PC-9 (cell line): ENCODE measurements around the gene SPRED1. TPM values are rescaled to one million over a fixed set of nuclear protein-coding genes. Genes with fewer than 3 reads are reported as not detected.

Experiments used
- BruUV-seq: library from RNA; stranded (reverse); fragments of 400-500 nt; replicated peaks from 2 replicates; lab custom pipeline; 2021; lab: Mats Ljungman, UMichigan
- CTCF ChIA-PET: fragments of 300-600 bp; sonication (Branson Sonifier 250); formaldehyde crosslinking; loops from one replicate; lab custom pipeline; 2022; ENCODE audit warnings: antibody characterized with exemption; lab: Charles Lee
- POLR2A ChIA-PET: fragments of 300-600 bp; sonication (Branson Sonifier 250); formaldehyde crosslinking; loops from one replicate; lab custom pipeline; 2022; ENCODE audit warnings: antibody characterized with exemption; ENCODE audit not compliant: unreplicated experiment; lab: Charles Lee
- DNase-seq, 2 experiments: peaks; one replicate each; pipeline versions ENCODE4 v3.0.0 to v3.0.0-alpha.2; 2015 to 2022; ENCODE audit warnings: mixed read lengths in 1 of 2
- H2AFZ ChIP-seq: fragments of 200-600 bp; sonication (generic); 2 replicates; pipeline ENCODE4 v1.8.1; 2017; ENCODE audit warnings: antibody characterized with exemption
- H3F3A ChIP-seq: fragments of 200-600 bp; sonication (generic); 2 replicates; pipeline ENCODE4 v1.8.1; 2017; ENCODE audit warnings: antibody characterized with exemption, mild to moderate bottlenecking, low read depth; ENCODE audit not compliant: insufficient read depth
- H3K27ac ChIP-seq: fragments of 200-600 bp; sonication (generic); 2 replicates; pipeline ENCODE4 v1.6.1; 2016; ENCODE audit warnings: mixed run types
- H3K27me3 ChIP-seq: fragments of 200-600 bp; sonication (generic); 2 replicates; pipeline ENCODE4 v1.6.1; 2016; ENCODE audit warnings: low read depth, mixed run types; ENCODE audit not compliant: insufficient read depth
- H3K36me3 ChIP-seq: fragments of 200-600 bp; sonication (generic); 2 replicates; pipeline ENCODE4 v1.6.1; 2016; ENCODE audit warnings: low read depth, mixed run types
- H3K4me1 ChIP-seq: fragments of 200-600 bp; sonication (generic); replicated peaks from 2 replicates; pipeline ENCODE4 v1.6.1; 2016; ENCODE audit warnings: mixed run types; ENCODE audit not compliant: insufficient read depth
- H3K4me2 ChIP-seq: fragments of 200-600 bp; sonication (generic); 2 replicates; pipeline ENCODE4 v1.6.1; 2017; ENCODE audit warnings: mixed run types
- H3K4me3 ChIP-seq: fragments of 200-600 bp; sonication (generic); 2 replicates; pipeline ENCODE4 v1.6.1; 2016; ENCODE audit warnings: mixed run types
- H3K79me2 ChIP-seq: fragments of 200-600 bp; sonication (generic); 2 replicates; pipeline ENCODE4 v1.6.1; 2017; ENCODE audit warnings: low read depth, mixed run types
- H3K9me2 ChIP-seq: fragments of 200-600 bp; sonication (generic); 2 replicates; pipeline ENCODE4 v1.8.1; 2017; ENCODE audit warnings: mild to moderate bottlenecking; ENCODE audit not compliant: insufficient read depth
- H3K9me3 ChIP-seq: fragments of 200-600 bp; sonication (generic); 2 replicates; pipeline ENCODE4 v1.8.1; 2016; ENCODE audit warnings: low read depth; ENCODE audit not compliant: insufficient read depth
- H4K20me1 ChIP-seq: fragments of 200-600 bp; sonication (generic); 2 replicates; pipeline ENCODE4 v1.8.1; 2017; ENCODE audit not compliant: insufficient read depth
- EZH2 ChIP-seq: fragments of 200-600 bp; sonication (generic); IDR thresholded peaks from 2 replicates; pipeline ENCODE4 v1.8.0; 2017; ENCODE audit warnings: antibody characterized with exemption, low read depth
- intact Hi-C: fragments of 100-400 bp; cut with micrococcal nuclease; formaldehyde crosslinking; loops from one replicate; pipeline ENCODE4 v1.10.0; 2022; ENCODE audit not compliant: unreplicated experiment
- total RNA-seq: library from RNA; stranded (reverse); gene quantifications from 2 replicates; pipeline ENCODE4 v1.2.3, GENCODE V29; 2021
- TF ChIP-seq, protein P1 (sequence below): fragments of 200-600 bp; sonication (generic); conservative IDR thresholded peaks from 2 replicates; pipeline ENCODE4 v1.6.1; 2017; ENCODE audit warnings: mixed run types, antibody characterized with exemption, mild to moderate bottlenecking, moderate library complexity

SPRED1 gene
- total RNA-seq, 1 experiment from 2014 or later = 16.5 TPM

GRCh38 chr15:38304481-38304880, 51.8 kb downstream of the SPRED1 start:
- CTCF ChIA-PET = no interaction called here
- Histone ChIP-seq H3K4me1 (no peaks in the 10 kb centered on the region), H3K9me2 (no peaks in the 10 kb centered on the region), H3K79me2 (peaks cover 8% of the 10 kb centered on the region; the same call in 1 of the 2 replicates), H3K27me3 (no peaks in the 10 kb centered on the region), H4K20me1 (no peaks in the 10 kb centered on the region), H2AFZ (no peak overlapping the region), H3K4me3 (no peak overlapping the region), H3K27ac (no peak overlapping the region), H3K36me3 (no peaks in the 10 kb centered on the region), H3K9me3 (no peaks in the 10 kb centered on the region), H3K4me2 (no peak overlapping the region), H3F3A (peaks cover 3% of the 10 kb centered on the region)
- POLR2A ChIA-PET = no interaction called here
- intact Hi-C loops = no loop called here
- no peak for DNase-seq
- BruUV-seq = no TSS peak
- TF ChIP-seq, protein P1, sequence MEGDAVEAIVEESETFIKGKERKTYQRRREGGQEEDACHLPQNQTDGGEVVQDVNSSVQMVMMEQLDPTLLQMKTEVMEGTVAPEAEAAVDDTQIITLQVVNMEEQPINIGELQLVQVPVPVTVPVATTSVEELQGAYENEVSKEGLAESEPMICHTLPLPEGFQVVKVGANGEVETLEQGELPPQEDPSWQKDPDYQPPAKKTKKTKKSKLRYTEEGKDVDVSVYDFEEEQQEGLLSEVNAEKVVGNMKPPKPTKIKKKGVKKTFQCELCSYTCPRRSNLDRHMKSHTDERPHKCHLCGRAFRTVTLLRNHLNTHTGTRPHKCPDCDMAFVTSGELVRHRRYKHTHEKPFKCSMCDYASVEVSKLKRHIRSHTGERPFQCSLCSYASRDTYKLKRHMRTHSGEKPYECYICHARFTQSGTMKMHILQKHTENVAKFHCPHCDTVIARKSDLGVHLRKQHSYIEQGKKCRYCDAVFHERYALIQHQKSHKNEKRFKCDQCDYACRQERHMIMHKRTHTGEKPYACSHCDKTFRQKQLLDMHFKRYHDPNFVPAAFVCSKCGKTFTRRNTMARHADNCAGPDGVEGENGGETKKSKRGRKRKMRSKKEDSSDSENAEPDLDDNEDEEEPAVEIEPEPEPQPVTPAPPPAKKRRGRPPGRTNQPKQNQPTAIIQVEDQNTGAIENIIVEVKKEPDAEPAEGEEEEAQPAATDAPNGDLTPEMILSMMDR = no peak
- no peak for TF ChIP-seq EZH2

- no peak overlapping the region for H3K4me3 ChIP-seq
- CTCF ChIA-PET = no interaction called here
- H2AFZ ChIP-seq = no peak overlapping the region
- H3K27me3 ChIP-seq = no peaks in the 10 kb centered on the region
- H3K4me2 ChIP-seq = no peak overlapping the region
- H4K20me1 ChIP-seq = no peaks in the 10 kb centered on the region
- H3F3A ChIP-seq = no peaks in the 10 kb centered on the region; the same call in none of the 2 replicates
- no peaks in the 10 kb centered on the region for H3K4me1 ChIP-seq
- H3K9me3 ChIP-seq = no peaks in the 10 kb centered on the region
- no TSS peak for BruUV-seq
- POLR2A ChIA-PET = no interaction called here
- no peaks in the 10 kb centered on the region for H3K36me3 ChIP-seq
- intact Hi-C loops = no loop called here
- H3K27ac ChIP-seq = no peak overlapping the region
- H3K79me2 ChIP-seq = peaks cover 8% of the 10 kb centered on the region; the same call in 1 of the 2 replicates
- TF ChIP-seq, protein P1 = no peak
- TF ChIP-seq EZH2 = no peak
- DNase-seq = no peak
- H3K9me2 ChIP-seq = no peaks in the 10 kb centered on the region
Measured at GRCh38 chr15:38307251-38307650, 54.6 kb downstream of the SPRED1 start.

- no peak overlapping the region for H2AFZ ChIP-seq
- H3K79me2 ChIP-seq = peaks cover 8% of the 10 kb centered on the region; the same call in 1 of the 2 replicates
- CTCF ChIA-PET = no interaction called here
- no peaks in the 10 kb centered on the region for H4K20me1 ChIP-seq
- no TSS peak for BruUV-seq
- H3F3A ChIP-seq = no peaks in the 10 kb centered on the region; the same call in none of the 2 replicates
- no peak for DNase-seq
- H3K4me3 ChIP-seq = no peak overlapping the region
- no peaks in the 10 kb centered on the region for H3K4me1 ChIP-seq
- H3K36me3 ChIP-seq = no peaks in the 10 kb centered on the region
- TF ChIP-seq EZH2 = no peak
- TF ChIP-seq, protein P1 = no peak
- no peaks in the 10 kb centered on the region for H3K9me3 ChIP-seq
- H3K4me2 ChIP-seq = no peak overlapping the region
- intact Hi-C loops = no loop called here
- POLR2A ChIA-PET = no interaction called here
- H3K27ac ChIP-seq = no peak overlapping the region
- no peaks in the 10 kb centered on the region for H3K9me2 ChIP-seq
- no peaks in the 10 kb centered on the region for H3K27me3 ChIP-seq
Measured at GRCh38 chr15:38307861-38308641, 55.4 kb downstream of the SPRED1 start.
